AG10803 (cell line): Measurements from ENCODE around the gene PRKX.
"Not testable (repeated sequence)": the region's sequence is repeated elsewhere in the genome, so short reads cannot be mapped to it uniquely, and the experiment has no call there.

ENCODE experiments used
- DNase-seq: peaks from one replicate; pipeline ENCODE4 v3.0.0; 2010; ENCODE audit warnings: low read depth
- H3K4me3 ChIP-seq: 2 replicates; pipeline ENCODE4 v1.5.1; 2011; ENCODE audit warnings: mild to moderate bottlenecking, low read length, control low read depth
- CTCF ChIP-seq: conservative IDR thresholded peaks from 2 replicates; pipeline ENCODE4 v1.5.1; 2011; ENCODE audit warnings: mild to moderate bottlenecking, low read length, control low read depth, inconsistent platforms

PRKX gene

GRCh38 chrX:3713225-3713936, at the start of gene PRKX:
PRKX (minus strand) TSS chrX:3713649; CDS start chrX:3713253, 396 bp downstream.
- no peak for TF ChIP-seq CTCF
- peak; percentile 27 for DNase-seq
- H3K4me3 ChIP-seq: peak within 1 kb of the TSS; percentile 60

- no peak for DNase-seq
- no peak for TF ChIP-seq CTCF
Observed at GRCh38 chrX:3763111-3763510, 49.7 kb upstream of the PRKX start.

DNA sequence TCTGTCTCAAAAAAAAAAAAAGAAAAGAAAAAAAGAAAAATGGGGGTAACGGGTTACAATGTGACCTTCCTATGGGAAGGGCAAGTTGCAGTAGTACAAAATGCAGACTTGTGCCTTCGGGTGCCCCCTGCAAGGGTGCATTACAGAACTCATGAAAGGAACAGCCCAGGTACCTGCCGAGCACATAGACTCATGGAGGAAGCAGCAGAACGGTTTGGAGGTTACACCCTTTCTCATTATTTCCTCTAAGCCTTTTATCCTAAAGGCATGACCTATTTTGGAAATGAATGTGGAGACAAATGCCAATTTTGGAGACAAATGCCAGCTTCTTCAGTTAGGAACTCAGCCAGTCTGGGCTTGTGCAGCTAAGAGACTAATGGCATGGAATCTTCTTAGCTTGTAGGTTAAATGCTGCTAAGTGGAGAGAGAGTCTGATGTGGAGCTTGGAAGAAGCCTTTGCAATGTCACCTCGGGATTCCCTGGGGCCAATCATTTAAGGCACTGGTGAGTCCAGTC, 44.1 kb upstream of the PRKX start:
- no peak for TF ChIP-seq CTCF
- DNase-seq: no peak
- H3K4me3 ChIP-seq: no peak overlapping the region

More at GRCh38 chrX:3763111-3763510, 49.7 kb upstream of the PRKX start:
- H3K4me3 ChIP-seq: no peak overlapping the region

GRCh38 chrX:3748052-3748559, 34.7 kb upstream of the PRKX start:
- DNase-seq: no peak
- H3K4me3 ChIP-seq: no peak overlapping the region
- TF ChIP-seq CTCF: no peak

GRCh38 chrX:3743801-3744439, 30.5 kb upstream of the PRKX start:
- no peak overlapping the region for H3K4me3 ChIP-seq
- no peak for TF ChIP-seq CTCF
- no peak for DNase-seq

DNA sequence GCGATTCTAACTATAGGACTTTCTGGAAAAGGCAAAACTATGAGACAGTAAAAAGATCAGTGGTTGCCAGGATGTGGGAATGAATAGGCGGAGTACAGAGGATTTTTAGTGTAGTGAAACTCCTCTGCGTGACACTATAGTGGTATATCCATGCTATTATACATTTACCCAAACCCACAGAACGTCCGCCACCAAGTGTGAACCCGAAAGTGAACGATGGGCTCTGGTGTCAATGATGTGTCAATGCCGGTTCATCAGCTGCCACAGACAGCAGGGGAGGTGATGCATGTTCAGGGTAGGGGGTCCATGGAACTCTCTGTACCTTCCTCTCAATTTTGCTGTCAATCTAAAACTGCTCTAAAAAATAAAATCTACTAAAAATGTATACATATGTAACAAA, 27.5 kb upstream of the PRKX start:
- not testable (repeated sequence) for H3K4me3 ChIP-seq, DNase-seq

GRCh38 chrX:3738509-3738908, 25.1 kb upstream of the PRKX start:
- no peak for TF ChIP-seq CTCF
- no peak for DNase-seq
- H3K4me3 ChIP-seq: no peak overlapping the region

DNA sequence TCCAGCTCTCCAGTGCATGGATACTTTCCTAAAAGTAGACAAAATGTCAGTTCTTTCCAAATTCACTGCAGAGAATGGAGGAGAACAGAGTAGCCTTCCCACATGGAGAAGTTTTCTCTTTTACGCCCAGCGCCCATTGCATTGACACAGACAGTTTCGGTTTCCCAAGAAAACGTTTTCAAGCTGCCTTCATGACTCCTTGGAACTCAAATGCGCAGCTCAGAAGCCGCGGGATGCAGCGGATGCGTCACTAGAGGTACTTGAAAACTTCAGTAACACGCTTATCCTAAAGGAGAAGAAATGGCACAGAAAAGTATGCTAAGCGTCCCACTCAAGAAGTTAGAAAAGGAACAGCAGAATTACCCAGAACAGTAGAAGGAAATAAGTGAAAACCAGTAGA, 23.1 kb upstream of the PRKX start:
- DNase-seq: not testable (repeated sequence)

GRCh38 chrX:3735891-3736290, 22.4 kb upstream of the PRKX start:
- DNase-seq, H3K4me3 ChIP-seq: not testable (repeated sequence)

More for the DNA sequence above, 23.1 kb upstream of the PRKX start:
- not testable (repeated sequence) for H3K4me3 ChIP-seq

GRCh38 chrX:3734456-3734855, 21.0 kb upstream of the PRKX start:
- not testable (repeated sequence) for DNase-seq, H3K4me3 ChIP-seq
